Measurements from ENCODE around the gene TMEM235. TPM values are rescaled to one million over a fixed set of nuclear protein-coding genes. Genes with fewer than 3 reads are reported as not detected.
"Not testable (repeated sequence)": the region's sequence is repeated elsewhere in the genome, so short reads cannot be mapped to it uniquely, and the experiment has no call there.

TMEM235 gene
- total RNA-seq, 2 donors from 2014 or later = not detected

DNA sequence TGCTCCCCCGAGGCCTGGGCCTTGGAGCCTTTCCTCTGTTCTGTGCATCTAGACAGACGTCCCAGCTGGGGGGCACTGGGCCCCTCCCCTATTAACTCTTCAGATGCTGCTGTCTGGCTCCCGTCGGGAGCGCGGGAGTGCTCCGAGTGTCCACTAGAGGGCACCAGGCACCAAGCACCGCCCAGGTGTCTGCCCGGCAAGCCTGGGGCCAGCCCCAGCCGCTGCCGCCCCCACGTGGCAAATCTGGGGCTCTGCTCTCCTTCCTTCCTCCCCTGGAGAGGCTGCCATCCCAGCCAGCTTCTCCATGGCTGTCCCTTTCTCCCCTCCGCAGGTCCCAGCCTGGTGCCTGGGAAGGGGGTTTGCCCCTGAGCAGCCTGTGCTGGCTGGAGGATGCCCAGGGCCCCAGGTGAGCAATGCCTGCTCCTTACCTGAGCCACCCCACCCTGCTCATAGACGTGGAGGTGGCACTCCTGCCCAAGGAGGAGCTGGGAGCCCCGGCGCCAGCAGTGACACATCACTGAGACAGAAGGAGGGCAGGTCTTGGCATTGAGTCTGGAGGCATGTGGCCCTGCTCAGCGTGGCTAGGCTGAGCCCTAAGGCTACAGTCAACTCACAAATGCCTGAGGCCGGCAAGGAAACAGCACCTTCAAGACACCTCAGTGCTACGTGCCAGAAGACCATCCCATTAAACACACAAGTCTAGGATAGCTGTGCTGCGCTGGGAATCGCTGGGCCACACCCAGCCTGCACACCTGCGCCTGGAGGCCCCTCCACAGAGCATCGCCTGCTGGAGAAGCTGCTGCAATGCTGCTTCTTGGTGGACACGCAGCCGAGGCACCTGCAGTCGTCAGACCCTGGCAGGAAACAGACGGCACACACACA lies 19.7 kb downstream of the TMEM235 start:
- DNase-seq (ENCODE audit: low spot score) (peak; percentile 91), ATAC-seq (peak; percentile 83 to 91)
- Mint-ChIP-seq H3K9me3 (no peaks in the 10 kb centered on the region), H3K4me3 (no peak overlapping the region), H3K27ac (no peak overlapping the region), H3K4me1 (ENCODE audit: low read depth in 2 of 2) (peaks cover 13 to 17% of the 10 kb centered on the region in 2 donors), H3K27me3 (peaks cover 2 to 7% of the 10 kb centered on the region in 2 donors), H3K36me3 (no peaks in the 10 kb centered on the region)

DNA sequence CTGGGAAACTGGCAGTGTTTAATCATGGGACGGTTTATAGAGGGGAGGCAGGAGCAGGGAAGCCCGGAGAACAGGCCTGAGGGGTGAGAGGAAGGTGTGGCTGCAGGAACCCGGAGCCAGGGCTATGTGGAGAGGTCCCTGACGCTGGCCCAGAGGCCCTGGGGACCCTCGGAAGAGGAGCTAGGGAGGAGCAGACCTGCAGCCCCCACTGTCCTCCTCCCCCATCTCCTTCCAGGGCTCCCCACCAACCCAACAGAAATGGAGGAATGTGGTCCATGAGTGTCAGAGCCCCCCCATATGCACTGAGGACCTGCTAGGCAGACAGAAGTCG lies 20.3 kb downstream of the TMEM235 start:
- no peaks in the 10 kb centered on the region for H3K36me3 Mint-ChIP-seq
- H3K27ac Mint-ChIP-seq = no peak overlapping the region
- ATAC-seq (no peak), DNase-seq (ENCODE audit: low spot score) (no peak)
- no peak overlapping the region for H3K4me3 Mint-ChIP-seq
- H3K4me1 Mint-ChIP-seq (ENCODE audit: low read depth in 2 of 2) = peaks cover 13 to 17% of the 10 kb centered on the region in 2 donors
- no peaks in the 10 kb centered on the region for H3K9me3 Mint-ChIP-seq
- peaks cover 2 to 7% of the 10 kb centered on the region in 2 donors for H3K27me3 Mint-ChIP-seq

DNA sequence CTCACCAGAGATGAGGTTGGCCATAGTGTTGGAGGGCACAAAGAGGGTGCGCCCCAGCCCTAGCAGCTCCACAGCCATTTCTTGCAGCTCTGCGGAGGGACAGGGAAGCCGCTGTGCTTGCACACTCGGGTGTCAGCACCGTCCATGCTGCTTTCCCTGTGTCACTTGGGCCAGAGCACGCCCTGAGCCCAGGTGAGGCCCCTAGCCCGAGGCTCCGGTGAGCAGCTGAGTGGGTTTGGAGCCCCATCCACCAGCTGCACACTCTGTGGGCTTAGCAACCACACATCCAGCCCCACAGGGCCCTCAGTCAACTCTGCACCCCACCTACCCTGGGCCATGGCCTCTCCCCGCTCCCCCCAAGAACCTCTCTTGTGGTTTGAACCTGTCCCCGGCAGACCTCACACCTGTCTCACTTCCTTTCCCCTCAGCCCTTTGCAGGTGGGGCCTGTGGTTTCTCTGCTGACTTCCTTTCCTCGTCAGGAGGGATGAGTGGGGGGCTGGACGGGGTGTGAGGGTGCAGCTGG lies 20.7 kb downstream of the TMEM235 start:
- peaks cover 13 to 17% of the 10 kb centered on the region in 2 donors for H3K4me1 Mint-ChIP-seq (ENCODE audit: low read depth in 2 of 2)
- no peak for ATAC-seq

DNA sequence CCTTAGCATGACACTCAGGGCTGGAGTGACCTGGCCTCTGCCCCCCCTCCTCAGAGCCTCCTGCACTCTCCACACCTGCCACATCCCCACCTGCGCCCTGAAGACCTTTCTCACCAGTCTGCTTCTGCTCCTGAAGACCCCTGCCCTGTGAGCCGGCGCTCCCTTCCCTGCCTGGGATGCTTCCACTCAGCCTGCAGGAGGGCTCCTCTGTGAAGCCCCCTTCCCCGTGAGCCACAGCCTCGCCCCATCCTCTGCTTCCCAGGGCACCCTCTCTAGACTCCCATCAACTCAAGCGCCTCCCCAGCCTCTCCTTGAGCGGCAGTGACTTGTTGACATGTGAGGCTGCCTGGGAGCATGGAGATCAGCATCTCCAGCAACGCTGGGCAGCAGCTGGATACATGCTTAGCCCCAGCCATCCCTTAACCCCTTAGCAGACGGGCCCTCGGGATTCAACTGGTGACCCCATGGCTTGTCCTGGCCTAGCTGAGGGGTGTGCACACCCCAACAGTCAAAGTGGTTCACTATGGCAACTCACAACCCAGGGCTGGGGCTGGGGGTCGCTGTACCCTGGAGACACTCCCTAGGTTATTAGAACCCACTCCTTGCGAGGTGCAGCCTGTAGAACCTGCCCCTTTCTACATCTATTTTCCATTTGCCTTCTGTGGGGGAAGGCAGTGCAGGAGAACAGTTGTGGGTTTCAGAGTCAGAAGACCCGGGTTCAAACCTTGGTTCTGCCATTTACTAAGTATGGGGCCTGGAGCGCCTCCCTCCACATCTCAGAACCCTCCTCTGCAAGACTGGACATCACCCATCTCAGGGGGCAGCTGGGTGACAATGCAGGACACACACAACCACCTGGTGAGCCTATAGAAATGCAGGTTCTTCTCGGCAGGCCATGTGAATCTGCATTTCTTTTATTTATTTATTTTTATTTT lies 21.5 kb downstream of the TMEM235 start:
- Mint-ChIP-seq H3K27me3 (peaks cover 4% of the 10 kb centered on the region in 2 donors), H3K27ac (no peak overlapping the region), H3K9me3 (no peaks in the 10 kb centered on the region), H3K4me1 (ENCODE audit: low read depth in 2 of 2) (peaks cover 16 to 20% of the 10 kb centered on the region in 2 donors), H3K36me3 (no peaks in the 10 kb centered on the region), H3K4me3 (peak overlapping the region; percentile 62)
- ATAC-seq = no peak
- no peak for DNase-seq (ENCODE audit: low spot score)

More for the DNA sequence above, 20.7 kb downstream of the TMEM235 start:
- Mint-ChIP-seq H3K27me3 (peaks cover 2 to 4% of the 10 kb centered on the region in 2 donors), H3K36me3 (no peaks in the 10 kb centered on the region), H3K4me3 (no peak overlapping the region), H3K27ac (no peak overlapping the region), H3K9me3 (no peaks in the 10 kb centered on the region)
- no peak for DNase-seq (ENCODE audit: low spot score)

DNA sequence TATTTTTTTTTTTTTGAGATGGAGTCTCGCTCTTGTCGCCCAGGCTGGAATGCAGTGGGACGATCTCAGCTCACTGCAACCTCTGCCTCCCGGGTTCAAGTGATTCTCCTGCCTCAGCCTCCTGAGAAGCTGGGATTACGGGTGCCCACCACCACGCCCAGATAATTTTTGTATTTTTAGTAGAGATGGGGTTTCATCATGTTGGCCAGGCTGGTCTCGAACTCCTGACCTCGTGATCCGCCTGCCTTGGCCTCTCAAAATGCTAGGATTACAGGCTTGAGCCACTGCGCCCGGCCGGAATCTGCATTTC lies 22.2 kb downstream of the TMEM235 start:
- not testable (repeated sequence) for DNase-seq (ENCODE audit: low spot score); H3K27me3 Mint-ChIP-seq; H3K27ac Mint-ChIP-seq; H3K36me3 Mint-ChIP-seq; ATAC-seq; H3K9me3 Mint-ChIP-seq
- H3K4me1 Mint-ChIP-seq (ENCODE audit: low read depth in 2 of 2) = peaks cover 19 to 25% of the 10 kb centered on the region in 2 donors
- peak overlapping the region; percentile 71 for H3K4me3 Mint-ChIP-seq

DNA sequence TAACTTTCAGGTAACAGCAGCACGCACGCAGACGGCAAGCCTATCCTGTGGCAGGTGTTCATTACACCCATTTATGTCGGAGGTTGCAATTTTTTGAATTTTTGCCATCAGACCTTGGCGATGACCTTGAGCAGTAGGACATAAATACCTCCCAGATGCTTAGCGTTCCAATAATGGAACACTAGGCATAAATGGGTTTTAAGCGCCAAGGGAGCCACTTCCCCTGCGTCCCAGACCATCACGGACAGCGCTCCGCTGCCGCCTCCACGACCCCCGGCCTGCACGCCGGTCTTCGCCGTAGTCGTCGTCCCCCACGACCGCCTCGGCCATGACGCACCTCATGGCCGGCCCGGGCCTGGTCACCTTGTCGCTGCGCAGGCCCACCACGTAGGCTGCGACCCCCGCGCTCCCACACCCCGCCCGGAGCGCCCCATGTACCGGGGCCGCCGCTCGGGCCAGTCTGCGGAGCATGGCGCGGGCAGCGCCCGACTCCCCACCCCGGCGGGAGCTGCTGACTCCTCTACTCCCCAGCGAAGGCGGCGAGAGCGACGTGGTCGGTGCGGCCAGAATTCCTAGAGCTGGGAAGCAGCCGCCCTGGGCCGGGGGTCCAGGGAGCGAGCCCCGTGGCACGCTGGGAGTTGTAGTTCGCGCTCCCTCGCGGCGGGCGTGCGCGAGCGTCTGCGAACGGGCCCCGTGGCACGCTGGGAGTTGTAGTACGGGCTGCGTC lies 22.7 kb downstream of the TMEM235 start:
- DNase-seq (ENCODE audit: low spot score) = peak; percentile 78
- ATAC-seq = peak; percentile 83 to 90
- Mint-ChIP-seq H3K9me3 (no peaks in the 10 kb centered on the region), H3K27ac (peak overlapping the region; percentile 13 to 45), H3K4me1 (ENCODE audit: low read depth in 2 of 2) (peaks cover 19 to 26% of the 10 kb centered on the region in 2 donors), H3K4me3 (peak overlapping the region; percentile 71), H3K27me3 (peaks cover 7% of the 10 kb centered on the region in 2 donors), H3K36me3 (no peaks in the 10 kb centered on the region)

DNA sequence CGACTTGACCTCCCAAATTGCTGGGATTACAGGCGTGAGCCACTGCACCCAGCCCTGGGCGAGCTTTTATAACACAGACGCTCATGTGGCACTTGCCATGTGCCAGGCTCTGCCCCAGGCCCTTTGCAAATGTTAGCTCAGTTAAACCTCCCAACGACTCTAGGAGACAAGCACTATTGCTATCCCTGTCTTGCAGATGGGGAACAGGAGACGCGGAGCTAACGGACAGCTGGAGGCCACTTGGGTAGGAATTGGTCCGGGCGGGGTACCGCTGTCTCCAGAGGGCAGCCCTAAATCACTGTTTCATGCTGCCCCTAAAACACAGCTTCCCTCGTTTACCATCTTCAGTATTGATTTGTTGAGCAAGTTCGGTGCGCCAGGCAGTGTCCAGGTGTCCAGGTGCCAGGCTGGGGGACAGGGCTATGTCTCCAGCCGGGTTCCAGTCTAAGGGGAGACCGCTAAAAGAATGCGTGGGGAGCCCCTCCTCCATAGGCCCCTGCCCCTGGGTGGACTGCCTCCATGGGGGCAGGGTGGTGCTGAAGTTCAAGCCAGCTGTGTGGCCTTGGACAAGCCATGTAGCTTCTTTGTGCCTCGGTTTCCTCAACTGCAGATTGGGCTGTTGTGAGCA lies 23.7 kb downstream of the TMEM235 start:
- peak overlapping the region; percentile 50 for H3K4me3 Mint-ChIP-seq
- H3K9me3 Mint-ChIP-seq = no peaks in the 10 kb centered on the region
- H3K36me3 Mint-ChIP-seq = no peaks in the 10 kb centered on the region
- peaks cover 7% of the 10 kb centered on the region in 2 donors for H3K27me3 Mint-ChIP-seq
- no peak for DNase-seq (ENCODE audit: low spot score)
- peaks cover 19 to 30% of the 10 kb centered on the region in 2 donors for H3K4me1 Mint-ChIP-seq (ENCODE audit: low read depth in 2 of 2)
- H3K27ac Mint-ChIP-seq = peak overlapping the region; percentile 29 to 31
- ATAC-seq = no peak

DNA sequence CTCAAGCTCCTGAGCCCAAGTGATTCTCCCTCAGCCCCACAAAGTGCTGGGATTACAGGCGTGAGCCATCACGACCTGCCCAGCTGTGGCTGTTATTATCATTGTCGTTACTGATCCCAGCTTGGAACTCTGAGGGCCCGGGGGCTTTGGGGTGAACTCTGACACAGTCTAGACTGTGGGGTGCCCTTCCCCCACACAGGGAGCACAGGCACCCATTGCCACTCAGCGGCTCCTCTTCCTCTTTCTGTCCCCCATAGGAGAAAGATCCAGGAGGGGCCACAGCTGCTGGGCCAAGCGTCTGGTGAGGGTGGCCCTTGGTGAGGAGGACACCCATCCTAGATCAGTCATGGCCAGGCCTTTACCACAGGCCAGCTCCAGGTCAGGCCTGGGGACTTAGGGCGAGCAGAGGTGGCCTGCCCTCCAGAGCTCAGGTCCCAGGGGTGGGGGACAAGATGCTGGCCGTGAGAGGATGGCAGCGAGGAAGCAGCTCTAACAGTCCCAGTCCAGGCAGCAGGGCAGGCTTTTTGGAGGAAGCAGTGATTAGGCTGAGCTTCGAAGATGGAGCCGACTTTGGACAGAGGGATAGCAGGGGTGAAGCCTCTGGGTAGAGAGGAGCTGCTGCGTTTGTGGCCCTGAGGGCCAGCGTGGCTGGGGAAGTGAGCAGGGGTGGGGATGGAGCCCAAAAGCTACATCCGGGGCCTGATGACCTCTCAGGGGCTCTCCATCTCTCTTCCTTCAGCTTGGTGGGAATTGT lies 24.7 kb downstream of the TMEM235 start:
- no peak for DNase-seq (ENCODE audit: low spot score)
- Mint-ChIP-seq H3K9me3 (no peaks in the 10 kb centered on the region), H3K27me3 (peaks cover 7% of the 10 kb centered on the region in 2 donors), H3K4me3 (no peak overlapping the region), H3K27ac (peak overlapping the region in 1 of 2 donors; percentile 31), H3K36me3 (no peaks in the 10 kb centered on the region), H3K4me1 (ENCODE audit: low read depth in 2 of 2) (peaks cover 19 to 25% of the 10 kb centered on the region in 2 donors)
- ATAC-seq = no peak

DNA sequence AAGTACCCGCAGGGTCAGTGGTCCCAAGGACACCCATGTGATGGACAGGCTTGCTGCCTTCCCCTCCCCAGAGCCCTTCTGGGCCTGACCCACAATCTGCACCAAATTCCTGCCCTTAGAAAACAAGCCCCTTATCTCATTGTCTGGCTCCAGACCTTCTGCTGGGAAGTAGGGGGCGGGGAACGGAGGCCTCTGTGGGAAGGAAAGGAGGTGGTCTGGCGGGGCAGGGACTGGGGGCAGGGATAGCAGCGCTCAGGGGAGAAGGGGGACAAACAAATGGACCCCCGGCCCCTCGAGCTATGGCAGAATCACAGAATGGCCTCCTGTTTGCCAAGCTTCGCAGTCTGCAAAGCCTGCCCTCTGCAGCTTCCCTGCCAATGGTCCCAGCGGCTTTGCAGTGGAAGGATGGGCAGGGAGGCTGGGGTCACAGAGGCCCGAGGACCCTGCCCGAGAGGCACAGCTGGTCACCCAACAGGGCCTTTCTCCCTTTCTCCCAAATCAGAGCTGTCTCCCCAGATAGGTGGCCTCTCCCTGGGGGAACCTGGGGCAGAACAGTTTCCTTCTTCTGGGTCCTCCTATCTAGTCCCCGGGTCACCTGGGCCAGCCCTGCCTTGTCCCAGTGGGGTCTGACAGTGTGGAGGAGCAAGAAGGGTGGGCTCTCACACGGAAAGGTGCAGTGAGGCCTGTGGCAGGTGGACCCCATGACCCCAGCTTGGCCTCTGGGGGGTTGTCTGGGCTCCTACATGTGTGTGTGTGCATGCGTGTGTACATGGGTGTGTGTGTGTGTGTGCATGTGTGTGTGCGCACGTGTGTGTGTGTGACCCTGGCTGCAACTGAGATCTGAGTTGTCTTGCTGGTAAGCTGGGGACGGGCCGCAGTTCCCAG lies 25.5 kb downstream of the TMEM235 start:
- no peak for ATAC-seq
- Mint-ChIP-seq H3K4me1 (ENCODE audit: low read depth in 2 of 2) (peaks cover 19 to 23% of the 10 kb centered on the region in 2 donors), H3K27ac (no peak overlapping the region)

DNA sequence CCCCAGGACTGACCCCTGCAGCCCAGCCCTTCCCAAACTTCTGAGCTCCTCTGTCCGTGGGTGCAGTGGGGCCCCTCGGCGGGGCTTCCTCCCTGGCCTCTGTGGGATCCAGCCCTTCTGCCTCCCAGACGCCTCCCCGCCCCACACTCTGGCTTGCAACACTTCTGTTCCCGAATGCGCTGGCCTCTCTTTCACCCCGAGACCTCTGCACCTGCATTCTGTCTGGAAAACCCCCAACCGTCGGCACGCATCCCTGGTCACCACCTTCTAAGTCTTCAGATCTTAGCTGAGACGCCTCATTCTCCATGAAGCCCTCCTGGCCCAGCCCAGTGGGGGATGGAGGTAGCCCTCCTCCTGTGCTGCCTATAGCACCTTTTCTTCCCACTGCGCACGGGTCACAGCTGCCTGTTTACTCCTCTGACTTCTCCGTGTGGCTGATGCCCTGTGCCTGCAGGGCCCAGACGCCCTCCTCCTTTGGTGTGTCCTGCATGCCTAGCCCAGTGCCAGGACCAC lies 26.4 kb downstream of the TMEM235 start:
- ATAC-seq = no peak
- peaks cover 14 to 21% of the 10 kb centered on the region in 2 donors for H3K4me1 Mint-ChIP-seq (ENCODE audit: low read depth in 2 of 2)
- H3K36me3 Mint-ChIP-seq = no peaks in the 10 kb centered on the region
- peak overlapping the region; percentile 44 for H3K4me3 Mint-ChIP-seq
- peak overlapping the region; percentile 37 to 64 for H3K27ac Mint-ChIP-seq
- H3K9me3 Mint-ChIP-seq = no peaks in the 10 kb centered on the region
- peaks cover 7% of the 10 kb centered on the region in 2 donors for H3K27me3 Mint-ChIP-seq
- DNase-seq (ENCODE audit: low spot score) = peak; percentile 49

More for the DNA sequence above, 25.5 kb downstream of the TMEM235 start:
- no peaks in the 10 kb centered on the region for H3K9me3 Mint-ChIP-seq
- peaks cover 7% of the 10 kb centered on the region in 2 donors for H3K27me3 Mint-ChIP-seq
- no peak overlapping the region for H3K4me3 Mint-ChIP-seq
- no peak for DNase-seq (ENCODE audit: low spot score)
- H3K36me3 Mint-ChIP-seq = no peaks in the 10 kb centered on the region

DNA sequence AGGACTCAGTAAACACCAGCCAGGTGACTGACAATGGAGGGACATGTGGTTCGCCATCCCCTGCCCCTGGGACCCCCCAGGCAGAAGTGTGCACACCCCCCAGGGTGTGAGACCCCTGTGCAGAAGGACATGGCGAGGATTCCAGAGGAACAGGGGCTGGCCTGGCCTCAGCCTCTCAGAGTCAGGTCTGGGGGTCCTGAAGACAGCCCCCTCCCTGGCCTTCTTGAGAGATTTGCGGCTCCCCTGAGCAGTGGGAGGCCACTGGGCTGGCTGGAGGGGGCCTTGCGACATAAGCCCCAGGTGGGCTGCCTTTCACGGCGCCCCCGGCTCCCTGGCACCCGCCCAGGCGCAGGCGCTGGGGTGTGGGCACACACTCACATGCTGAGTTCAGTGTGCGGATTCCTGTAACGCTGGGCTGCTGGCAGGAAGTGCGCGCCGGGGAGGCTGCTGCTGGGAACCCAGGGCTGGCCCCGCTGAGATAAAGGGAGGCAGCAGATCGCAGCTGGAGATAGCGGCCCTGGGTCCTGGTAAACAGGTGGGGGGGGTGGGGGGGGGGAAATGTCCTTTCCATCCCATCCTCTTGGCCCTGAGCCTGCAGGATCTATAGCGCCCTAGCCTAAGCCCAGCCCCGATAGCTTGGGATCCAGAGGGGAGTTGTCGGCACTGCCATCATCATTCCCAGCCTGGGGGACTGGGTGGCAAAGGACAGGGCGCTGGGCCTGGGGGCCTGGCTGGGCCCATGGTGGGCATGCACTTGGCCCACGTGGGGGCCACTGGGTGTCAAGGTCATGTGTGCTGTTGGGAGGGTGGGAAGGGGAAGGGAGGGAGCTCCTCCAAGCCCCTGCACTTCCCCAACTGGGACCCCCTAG lies 27.1 kb downstream of the TMEM235 start:
- H3K27me3 Mint-ChIP-seq = peaks cover 7% of the 10 kb centered on the region in 2 donors
- peaks cover 12 to 23% of the 10 kb centered on the region in 2 donors for H3K4me1 Mint-ChIP-seq (ENCODE audit: low read depth in 2 of 2)
- no peaks in the 10 kb centered on the region for H3K36me3 Mint-ChIP-seq
- peak overlapping the region; percentile 49 for H3K4me3 Mint-ChIP-seq
- peak; percentile 69 to 72 for ATAC-seq
- H3K27ac Mint-ChIP-seq = peak overlapping the region; percentile 37 to 64
- DNase-seq (ENCODE audit: low spot score) = peak; percentile 80
- H3K9me3 Mint-ChIP-seq = no peaks in the 10 kb centered on the region
